SU-DHL-6 (cell line): ENCODE measurements around the gene GPR63.

Experiments used
- EZH2phosphoT487 ChIP-seq: fragments of 200-600 bp; sonication (generic), shearing (Covaris generic); conservative IDR thresholded peaks from 2 replicates; pipeline ENCODE4 v1.6.1; 2018; ENCODE audit warnings: mild to moderate bottlenecking, antibody characterized with exemption, low read length, moderate library complexity, mixed read lengths
- TF ChIP-seq, protein P1 (sequence below): fragments of 200-600 bp; sonication (generic); IDR thresholded peaks from one replicate; pipeline ENCODE4 v1.5.1; 2017; ENCODE audit warnings: antibody characterized with exemption, mild to moderate bottlenecking, low read length, moderate library complexity; ENCODE audit not compliant: insufficient read depth, poor library complexity, severe bottlenecking

- TF ChIP-seq, protein P1, sequence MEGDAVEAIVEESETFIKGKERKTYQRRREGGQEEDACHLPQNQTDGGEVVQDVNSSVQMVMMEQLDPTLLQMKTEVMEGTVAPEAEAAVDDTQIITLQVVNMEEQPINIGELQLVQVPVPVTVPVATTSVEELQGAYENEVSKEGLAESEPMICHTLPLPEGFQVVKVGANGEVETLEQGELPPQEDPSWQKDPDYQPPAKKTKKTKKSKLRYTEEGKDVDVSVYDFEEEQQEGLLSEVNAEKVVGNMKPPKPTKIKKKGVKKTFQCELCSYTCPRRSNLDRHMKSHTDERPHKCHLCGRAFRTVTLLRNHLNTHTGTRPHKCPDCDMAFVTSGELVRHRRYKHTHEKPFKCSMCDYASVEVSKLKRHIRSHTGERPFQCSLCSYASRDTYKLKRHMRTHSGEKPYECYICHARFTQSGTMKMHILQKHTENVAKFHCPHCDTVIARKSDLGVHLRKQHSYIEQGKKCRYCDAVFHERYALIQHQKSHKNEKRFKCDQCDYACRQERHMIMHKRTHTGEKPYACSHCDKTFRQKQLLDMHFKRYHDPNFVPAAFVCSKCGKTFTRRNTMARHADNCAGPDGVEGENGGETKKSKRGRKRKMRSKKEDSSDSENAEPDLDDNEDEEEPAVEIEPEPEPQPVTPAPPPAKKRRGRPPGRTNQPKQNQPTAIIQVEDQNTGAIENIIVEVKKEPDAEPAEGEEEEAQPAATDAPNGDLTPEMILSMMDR: no peak
- no peak for TF ChIP-seq EZH2phosphoT487
Measured at GRCh38 chr6:96775727-96776400, 61.4 kb downstream of the GPR63 start.
